SU-DHL-6 (cell line): Measurements from ENCODE around the gene TUBA1A.

Source experiments
- H2AFZ ChIP-seq: fragments of 200-600 bp; sonication (generic); 2 replicates; pipeline ENCODE4 v1.6.1; 2014; ENCODE audit warnings: low read depth, mild to moderate bottlenecking, moderate library complexity, mixed read lengths, antibody characterized with exemption, low read length; ENCODE audit not compliant: severe bottlenecking
- H3F3A ChIP-seq: fragments of 200-600 bp; shearing (Covaris generic); 2 replicates; pipeline ENCODE4 v1.6.0; 2016; ENCODE audit warnings: antibody characterized with exemption, mild to moderate bottlenecking; ENCODE audit not compliant: insufficient read depth
- H3K27ac ChIP-seq: fragments of 200-600 bp; sonication (generic); 2 replicates; pipeline ENCODE4 v1.5.1; 2016; ENCODE audit warnings: low read depth, mild to moderate bottlenecking, low read length, moderate library complexity, mixed read lengths
- H3K27me3 ChIP-seq: fragments of 200-600 bp; sonication (generic), shearing (Covaris generic); 2 replicates; pipeline ENCODE4 v1.6.0; 2014; ENCODE audit warnings: mild to moderate bottlenecking, low read length
- H3K36me3 ChIP-seq: fragments of 200-600 bp; sonication (generic); 2 replicates; pipeline ENCODE4 v1.6.1; 2014; ENCODE audit warnings: mild to moderate bottlenecking, low read length, mixed read lengths
- H3K4me2 ChIP-seq: fragments of 300-600, 200-600 bp; shearing (Covaris generic), sonication (generic); 2 replicates; pipeline ENCODE4 v1.6.0; 2014; ENCODE audit warnings: low read length, low read depth, mild to moderate bottlenecking; ENCODE audit not compliant: poor library complexity, severe bottlenecking
- H3K4me3 ChIP-seq: fragments of 200-600 bp; sonication (generic); 2 replicates; pipeline ENCODE4 v1.5.1; 2014; ENCODE audit warnings: antibody characterized with exemption, low read length, mild to moderate bottlenecking, mixed read lengths; ENCODE audit not compliant: insufficient read depth, poor library complexity, severe bottlenecking
- H3K79me2 ChIP-seq: fragments of 200-600 bp; sonication (generic); 2 replicates; pipeline ENCODE4 v1.6.1; 2014; ENCODE audit warnings: mild to moderate bottlenecking, low read length, moderate library complexity; ENCODE audit not compliant: insufficient read depth
- H3K9ac ChIP-seq: fragments of 200-600 bp; sonication (generic); 2 replicates; pipeline ENCODE4 v1.7.0; 2014; ENCODE audit warnings: mild to moderate bottlenecking, low read length
- H3K9me2 ChIP-seq: fragments of 200-600 bp; sonication (generic); replicated peaks from 2 replicates; pipeline ENCODE4 v1.6.1; 2014; ENCODE audit warnings: low read length; ENCODE audit not compliant: insufficient read depth
- H3K9me3 ChIP-seq: fragments of 200-600 bp; sonication (generic); 2 replicates; pipeline ENCODE4 v1.6.1; 2014; ENCODE audit warnings: low read length, mixed read lengths; ENCODE audit not compliant: insufficient read depth
- H4K20me1 ChIP-seq: fragments of 200-600 bp; sonication (generic); 2 replicates; pipeline ENCODE4 v1.6.1; 2014; ENCODE audit warnings: low read depth, mild to moderate bottlenecking, antibody characterized with exemption, low read length, moderate library complexity, mixed read lengths
- CTCF ChIP-seq: fragments of 200-600 bp; sonication (generic); IDR thresholded peaks from one replicate; pipeline ENCODE4 v1.5.1; 2017; ENCODE audit warnings: antibody characterized with exemption, mild to moderate bottlenecking, low read length, moderate library complexity; ENCODE audit not compliant: insufficient read depth, poor library complexity, severe bottlenecking
- EZH2phosphoT487 ChIP-seq: fragments of 200-600 bp; sonication (generic), shearing (Covaris generic); conservative IDR thresholded peaks from 2 replicates; pipeline ENCODE4 v1.6.1; 2018; ENCODE audit warnings: mild to moderate bottlenecking, antibody characterized with exemption, low read length, moderate library complexity, mixed read lengths

TUBA1A gene

GRCh38 chr12:49201595-49202295, 12.9 kb upstream of the TUBA1A start:
- H4K20me1 ChIP-seq = no peaks in the 10 kb centered on the region
- TF ChIP-seq CTCF (no peak), EZH2phosphoT487 (no peak)
- H3K9me2 ChIP-seq = no peaks in the 10 kb centered on the region
- H3K27ac ChIP-seq = no peak overlapping the region
- H3K9me3 ChIP-seq = no peaks in the 10 kb centered on the region
- H3K4me3 ChIP-seq = no peak overlapping the region
- no peak overlapping the region for H3K4me2 ChIP-seq
- H3F3A ChIP-seq = no peaks in the 10 kb centered on the region
- H3K79me2 ChIP-seq = no peaks in the 10 kb centered on the region
- H3K27me3 ChIP-seq = no peaks in the 10 kb centered on the region
- no peak overlapping the region for H3K9ac ChIP-seq
- H2AFZ ChIP-seq = no peak overlapping the region
- H3K36me3 ChIP-seq = no peaks in the 10 kb centered on the region

GRCh38 chr12:49200919-49201594, 12.2 kb upstream of the TUBA1A start:
- H3K79me2 ChIP-seq = no peaks in the 10 kb centered on the region
- TF ChIP-seq EZH2phosphoT487 (no peak), CTCF (no peak)
- H3K36me3 ChIP-seq = no peaks in the 10 kb centered on the region
- no peak overlapping the region for H3K27ac ChIP-seq
- no peaks in the 10 kb centered on the region for H3K27me3 ChIP-seq
- H3K9ac ChIP-seq = no peak overlapping the region
- H3F3A ChIP-seq = no peaks in the 10 kb centered on the region
- H3K9me3 ChIP-seq = no peaks in the 10 kb centered on the region
- no peaks in the 10 kb centered on the region for H4K20me1 ChIP-seq
- H3K4me2 ChIP-seq = no peak overlapping the region
- H3K9me2 ChIP-seq = no peaks in the 10 kb centered on the region
- H2AFZ ChIP-seq = no peak overlapping the region
- H3K4me3 ChIP-seq = no peak overlapping the region

DNA sequence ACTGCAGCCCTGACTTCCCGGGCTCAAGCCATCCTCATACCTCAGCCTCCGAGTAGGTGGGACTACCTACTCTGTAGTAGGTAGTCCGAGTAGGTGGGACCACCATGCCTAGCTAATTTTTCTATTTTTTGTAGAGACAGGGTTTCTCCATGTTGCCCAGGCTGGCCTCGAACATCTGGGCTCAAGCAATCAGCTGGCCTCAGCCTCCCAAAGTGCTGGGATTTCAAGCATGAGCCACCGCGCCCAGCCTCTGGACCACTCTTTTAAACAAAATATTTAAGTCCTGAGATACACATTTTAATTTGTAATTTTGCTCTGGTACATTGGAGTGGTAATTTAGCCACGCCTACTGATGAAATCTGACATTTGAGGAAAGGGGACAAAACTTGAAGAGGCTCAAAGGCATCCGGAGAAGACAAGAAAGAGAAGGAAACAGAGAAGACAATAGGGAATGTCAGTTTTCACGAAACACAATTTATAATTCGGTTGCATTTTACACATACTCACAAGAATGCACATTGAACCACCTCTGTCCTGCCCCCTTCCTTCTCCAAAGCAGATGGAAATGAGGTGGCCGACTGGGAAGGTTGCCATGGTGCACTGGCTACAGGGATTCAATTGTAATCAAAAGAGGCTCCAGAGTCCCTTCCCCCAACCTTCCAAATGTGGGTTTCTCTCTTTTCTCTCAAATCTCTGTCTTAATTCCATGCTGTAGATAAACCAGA, 9.7 kb upstream of the TUBA1A start:
- no peaks in the 10 kb centered on the region for H4K20me1 ChIP-seq
- H3K9ac ChIP-seq = no peak overlapping the region
- no peaks in the 10 kb centered on the region for H3K9me2 ChIP-seq
- no peaks in the 10 kb centered on the region for H3F3A ChIP-seq
- H2AFZ ChIP-seq = no peak overlapping the region
- TF ChIP-seq EZH2phosphoT487 = no peak
- no peak for TF ChIP-seq CTCF
- no peak overlapping the region for H3K4me3 ChIP-seq
- no peaks in the 10 kb centered on the region for H3K9me3 ChIP-seq
- no peak overlapping the region for H3K4me2 ChIP-seq
- no peak overlapping the region for H3K27ac ChIP-seq
- no peaks in the 10 kb centered on the region for H3K27me3 ChIP-seq
- no peaks in the 10 kb centered on the region for H3K36me3 ChIP-seq
- H3K79me2 ChIP-seq = no peaks in the 10 kb centered on the region
